GM19099 (cell line): ENCODE measurements around the gene CTSZ.

Source experiments
- POLR2A ChIP-seq: IDR thresholded peaks from 3 replicates; pipeline ENCODE4 v1.6.1; 2011; ENCODE audit warnings: low read depth; ENCODE audit not compliant: insufficient read length; ENCODE audit errors: extremely low read depth

CTSZ gene

GRCh38 chr20:58967652-58968429 is 39.2 kb downstream of the CTSZ start:
- no peak for TF ChIP-seq POLR2A

- TF ChIP-seq POLR2A = no peak
Observed at GRCh38 chr20:58965270-58966064, 41.6 kb downstream of the CTSZ start.

GRCh38 chr20:58963060-58963584 is 43.9 kb downstream of the CTSZ start:
- no peak for TF ChIP-seq POLR2A

GRCh38 chr20:58959652-58960051 is 47.4 kb downstream of the CTSZ start:
- no peak for TF ChIP-seq POLR2A

- no peak for TF ChIP-seq POLR2A
Observed at GRCh38 chr20:58956078-58956477, 51.0 kb downstream of the CTSZ start.

GRCh38 chr20:58953050-58953449 is 54.0 kb downstream of the CTSZ start:
- no peak for TF ChIP-seq POLR2A

GRCh38 chr20:58950603-58951002 is 56.5 kb downstream of the CTSZ start:
- no peak for TF ChIP-seq POLR2A

- no peak for TF ChIP-seq POLR2A
Observed at GRCh38 chr20:58945965-58946631, 61.0 kb downstream of the CTSZ start.
